T-helper 2 cell (primary cell): ENCODE data around the gene TDRD10.

Source experiments
- DNase-seq, 5 experiments: peaks; one replicate each; pipeline versions ENCODE4 v3.0.0 to v3.0.0-alpha.2; 2012 to 2022

TDRD10 gene

DNA sequence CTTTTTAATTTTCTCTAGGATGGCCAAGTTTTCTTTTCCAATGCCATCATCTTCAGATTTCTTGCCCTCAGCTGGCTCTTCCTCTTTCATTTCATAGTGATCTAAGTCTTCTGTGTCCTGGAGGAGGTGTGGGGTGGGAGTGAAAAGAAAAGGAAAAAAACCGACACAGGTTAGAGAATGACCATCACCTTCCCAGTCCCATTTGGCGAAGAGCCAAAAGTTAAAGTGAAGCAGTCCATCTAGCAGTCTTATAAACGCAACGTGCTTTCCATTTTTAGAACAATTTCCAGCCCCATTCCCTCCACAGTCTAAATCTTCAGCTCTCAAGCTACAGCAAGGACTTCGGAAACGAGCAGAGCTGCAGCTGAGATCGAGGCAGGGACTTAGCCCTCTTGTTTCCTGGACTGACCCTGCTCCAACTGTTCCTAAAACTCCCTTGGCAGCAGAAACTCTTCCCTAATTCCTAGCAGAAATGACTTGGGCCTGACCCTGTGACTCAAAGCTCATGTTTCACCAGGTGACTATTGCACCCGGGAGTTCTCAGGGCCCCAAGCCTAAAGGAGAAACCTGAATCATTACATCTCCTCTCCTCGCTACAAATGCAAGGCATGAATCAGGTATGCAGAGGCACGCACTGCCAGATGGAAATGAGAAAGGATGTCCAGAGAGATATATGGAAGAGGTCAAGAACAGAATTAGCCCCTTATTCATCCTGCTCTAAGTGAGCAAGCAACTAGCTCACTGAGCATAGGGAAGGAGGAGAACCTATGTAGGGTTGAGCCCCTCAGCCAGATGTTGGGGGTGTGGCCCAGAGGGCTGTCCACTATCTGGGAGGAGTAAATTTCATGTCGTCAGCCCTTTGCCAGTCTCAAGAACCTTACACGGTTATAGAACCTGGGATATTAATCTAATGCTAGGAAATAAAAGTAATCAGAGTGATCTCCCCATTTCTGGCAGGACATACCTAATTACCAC lies 51.3 kb downstream of the TDRD10 start:
- DNase-seq: no peak

DNA sequence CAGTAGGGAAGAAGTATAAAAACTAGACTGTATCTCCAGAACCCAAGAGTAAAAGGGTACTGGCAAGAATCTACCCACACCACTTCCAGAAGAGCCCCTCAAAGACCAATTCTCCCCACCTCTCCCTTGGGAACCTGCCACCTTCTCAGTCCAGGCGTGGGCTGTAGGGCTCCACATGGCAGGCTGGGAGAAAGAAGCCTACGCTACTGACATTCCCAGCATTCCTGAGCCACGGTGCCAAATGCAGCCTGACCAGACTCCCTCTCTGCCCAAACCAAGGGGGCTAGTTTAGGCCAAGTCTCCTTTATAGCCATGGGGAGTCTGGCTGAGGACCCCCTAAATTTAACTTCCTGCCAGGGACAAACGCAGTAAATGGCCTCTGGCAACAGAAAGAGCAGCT lies 54.4 kb downstream of the TDRD10 start:
- no peak for DNase-seq

DNA sequence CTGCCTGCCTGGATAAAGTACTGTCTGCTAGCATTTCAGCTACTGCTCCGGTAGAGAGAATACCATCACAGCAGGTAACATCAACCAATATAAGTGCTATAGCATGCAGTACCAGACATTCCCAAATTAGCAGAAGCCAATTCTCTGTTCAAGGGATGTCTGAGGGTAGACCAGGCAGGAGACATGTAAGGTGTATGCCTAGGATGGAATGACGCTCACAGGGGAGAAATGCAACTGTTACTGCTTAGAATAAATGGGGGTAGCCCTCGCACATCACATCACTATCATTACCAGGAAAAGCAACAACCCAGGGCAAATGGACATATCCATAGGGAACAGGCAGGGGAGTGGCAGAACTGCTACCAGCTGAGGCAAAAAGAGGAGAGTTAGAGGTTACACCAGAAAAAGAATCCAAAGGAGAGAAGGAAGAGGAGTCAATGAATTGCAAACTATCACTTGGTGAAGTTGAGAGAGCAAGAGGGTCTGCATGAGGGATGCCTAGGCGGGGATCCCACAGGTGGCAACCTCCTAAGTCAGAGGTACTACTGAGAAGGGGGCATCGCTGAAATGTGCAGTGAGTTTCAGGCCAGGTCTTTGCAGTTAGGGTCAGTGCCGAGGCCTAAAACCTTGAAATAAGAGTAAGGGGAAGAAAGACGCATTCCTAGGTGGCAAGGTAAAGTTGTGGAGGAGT lies 55.4 kb downstream of the TDRD10 start:
- DNase-seq: no peak

DNA sequence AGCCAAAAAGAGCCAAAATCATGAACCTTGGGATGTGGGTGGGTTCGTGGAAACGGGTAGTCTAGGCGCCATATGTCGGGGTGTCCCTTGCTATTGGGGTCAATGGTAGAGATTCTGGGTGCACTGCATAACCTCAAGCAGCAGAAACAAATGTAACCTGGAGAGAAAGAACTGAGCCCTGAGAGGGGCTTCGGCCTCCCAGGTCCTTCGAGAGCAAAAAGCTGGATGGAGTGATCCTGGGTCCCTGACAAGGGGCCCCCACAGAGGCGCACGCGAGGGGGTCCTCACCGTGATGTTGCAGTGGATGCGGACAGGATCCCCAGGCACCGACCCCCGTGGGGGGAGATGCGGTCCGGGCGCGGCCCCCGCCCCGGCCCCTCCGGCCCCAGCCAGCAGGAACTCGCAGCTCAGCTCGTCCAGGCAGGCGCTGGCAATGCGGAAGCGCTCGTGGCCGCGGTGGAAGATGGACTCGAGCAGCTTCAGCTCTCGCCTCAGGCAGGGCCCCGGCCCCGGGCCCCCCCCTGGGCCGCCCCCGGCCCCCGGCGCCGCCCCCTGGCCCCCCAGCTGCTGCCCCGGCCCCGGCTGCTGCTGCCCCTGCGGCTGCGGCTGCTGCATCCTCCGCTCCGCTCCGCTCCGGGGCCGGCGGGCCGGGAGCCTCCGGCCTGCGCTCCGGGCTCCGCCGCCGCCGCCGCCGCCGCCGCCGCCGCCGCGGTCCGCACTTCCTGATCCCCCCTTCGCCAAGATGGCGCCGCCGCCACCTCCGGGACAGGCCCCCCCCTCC lies 56.1 kb downstream of the TDRD10 start, which contains the start of gene UBE2Q1:
Gene UBE2Q1 (minus strand): TSS at position 724 of the 781 bp plus-strand sequence. CDS start 109 bp downstream, at position 615.
- peak in 3 of 5 experiments; percentile 20 to 55 (median 30) for DNase-seq

DNA sequence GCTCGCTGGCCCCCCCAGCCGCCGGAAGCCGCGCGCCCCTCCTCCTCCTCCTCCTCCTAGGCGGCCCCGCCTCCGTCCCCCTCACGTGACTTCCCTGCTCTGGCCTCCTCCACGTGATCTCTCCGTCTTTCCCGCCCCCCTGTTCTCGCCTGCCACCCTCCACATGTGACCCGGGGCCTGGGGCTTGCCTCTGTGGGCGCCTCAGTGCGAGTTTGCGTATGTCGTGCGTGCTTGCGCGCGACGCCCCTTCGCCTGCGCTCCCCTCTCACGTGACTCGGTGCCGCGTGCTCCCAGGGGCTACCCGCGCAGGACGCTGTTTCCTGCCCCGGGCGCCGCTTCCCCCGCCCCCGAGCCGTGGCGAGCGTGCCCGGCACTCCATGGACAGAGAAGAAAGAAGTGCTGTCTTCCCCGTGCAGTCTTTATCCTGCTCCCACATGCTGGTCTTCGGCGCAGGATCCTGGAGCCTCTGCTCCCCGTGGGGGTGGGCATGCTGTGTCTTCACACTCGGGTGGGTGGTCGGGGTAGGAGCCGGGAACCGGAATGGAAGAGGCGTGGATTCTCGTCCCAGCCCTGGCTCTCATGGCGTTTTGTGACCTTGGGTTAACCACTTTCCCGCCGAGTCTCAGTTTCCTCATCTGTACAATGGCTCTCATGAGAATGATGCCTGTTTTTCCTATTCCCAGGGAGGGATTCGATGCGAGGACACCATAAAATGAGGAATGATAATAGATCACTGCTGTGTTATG lies 56.9 kb downstream of the TDRD10 start:
- DNase-seq: peak; percentile 99 to 100 (median 100)

DNA sequence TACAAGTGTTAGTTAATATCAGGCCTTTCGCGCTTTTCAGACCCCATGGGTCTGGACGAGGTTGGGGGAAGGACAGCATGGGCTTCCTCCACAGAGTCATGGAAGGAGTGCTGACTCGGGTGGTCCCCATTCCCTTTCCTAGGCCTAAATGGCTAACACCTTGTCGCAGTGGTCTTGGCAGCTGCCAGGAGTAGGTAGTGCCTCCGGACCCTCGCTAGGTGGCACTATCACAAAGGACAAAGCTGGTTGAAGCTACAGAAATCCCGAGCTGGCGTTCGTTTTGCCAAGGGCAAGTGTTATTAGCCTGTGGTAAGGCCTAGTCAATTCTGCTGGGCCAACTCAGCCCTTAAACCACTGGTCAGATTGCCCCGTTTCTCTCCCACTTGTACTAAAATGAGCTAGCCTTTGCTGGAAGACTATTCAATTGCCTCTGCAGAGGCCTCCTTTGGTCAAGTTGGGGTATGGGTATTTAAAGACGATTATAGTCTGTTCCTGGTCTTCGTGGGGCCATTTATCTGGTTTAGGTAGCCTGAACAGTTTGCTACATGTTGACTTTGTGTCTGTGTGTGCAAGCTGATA lies 57.5 kb downstream of the TDRD10 start:
- DNase-seq: peak; percentile 37 to 84 (median 68)

DNA sequence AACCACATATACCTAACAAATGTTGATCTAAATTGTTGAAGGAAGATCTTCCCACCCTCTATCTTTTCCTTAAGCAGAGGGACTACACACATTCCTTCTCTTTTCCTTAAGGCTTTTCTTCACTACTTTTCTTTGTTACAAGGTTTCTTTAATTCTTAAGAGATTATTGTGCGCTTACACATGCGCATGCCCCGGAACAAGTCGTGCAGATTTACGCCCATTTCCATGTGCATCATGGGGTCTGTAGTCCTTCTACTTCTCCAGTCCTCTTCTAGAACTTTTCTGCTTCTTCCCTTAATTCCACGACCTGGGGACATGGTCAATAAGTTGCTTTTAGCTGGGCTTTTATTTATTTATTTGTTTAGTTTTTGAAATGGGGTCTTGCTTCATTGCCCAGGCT lies 63.9 kb downstream of the TDRD10 start:
- no peak for DNase-seq

DNA sequence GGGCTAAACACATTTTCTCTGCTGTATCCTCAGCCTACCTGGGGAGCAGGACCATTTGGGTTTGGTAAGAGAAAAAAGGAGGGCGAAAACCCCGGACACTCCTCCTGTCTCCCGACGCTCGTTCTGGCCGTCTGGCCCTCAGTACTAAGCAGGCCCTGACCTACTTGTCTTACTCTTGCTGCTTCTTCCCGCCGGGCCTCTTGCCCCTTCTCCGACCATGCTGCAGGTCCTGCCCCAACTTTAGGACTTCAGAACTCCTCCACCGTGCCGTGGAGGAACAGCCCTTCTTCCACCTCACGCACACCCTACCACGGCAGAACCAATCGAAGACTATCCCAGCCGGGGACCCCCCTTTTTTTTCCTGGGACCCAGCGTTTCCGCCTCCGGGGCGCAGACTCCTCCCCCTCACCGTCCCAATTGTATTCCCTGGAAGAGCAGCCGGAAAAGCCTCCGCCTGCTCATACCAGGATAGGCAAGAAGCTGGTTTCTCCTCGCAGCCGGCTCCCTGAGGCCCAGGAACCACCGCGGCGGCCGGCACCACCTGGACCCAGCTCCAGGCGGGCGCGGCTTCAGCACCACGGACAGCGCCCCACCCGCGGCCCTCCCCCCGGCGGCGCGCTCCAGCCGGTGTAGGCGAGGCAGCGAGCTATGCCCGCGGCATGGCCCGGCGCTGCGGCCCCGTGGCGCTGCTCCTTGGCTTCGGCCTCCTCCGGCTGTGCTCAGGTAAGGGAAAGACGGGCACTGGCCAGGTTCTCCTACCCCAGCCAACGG lies 65.6 kb downstream of the TDRD10 start, which contains the start of gene CHRNB2:
Gene CHRNB2 (plus strand): TSS at position 393 of the 771 bp plus-strand sequence. CDS start 267 bp downstream, at position 660.
- peak; percentile 52 to 73 (median 63) for DNase-seq

DNA sequence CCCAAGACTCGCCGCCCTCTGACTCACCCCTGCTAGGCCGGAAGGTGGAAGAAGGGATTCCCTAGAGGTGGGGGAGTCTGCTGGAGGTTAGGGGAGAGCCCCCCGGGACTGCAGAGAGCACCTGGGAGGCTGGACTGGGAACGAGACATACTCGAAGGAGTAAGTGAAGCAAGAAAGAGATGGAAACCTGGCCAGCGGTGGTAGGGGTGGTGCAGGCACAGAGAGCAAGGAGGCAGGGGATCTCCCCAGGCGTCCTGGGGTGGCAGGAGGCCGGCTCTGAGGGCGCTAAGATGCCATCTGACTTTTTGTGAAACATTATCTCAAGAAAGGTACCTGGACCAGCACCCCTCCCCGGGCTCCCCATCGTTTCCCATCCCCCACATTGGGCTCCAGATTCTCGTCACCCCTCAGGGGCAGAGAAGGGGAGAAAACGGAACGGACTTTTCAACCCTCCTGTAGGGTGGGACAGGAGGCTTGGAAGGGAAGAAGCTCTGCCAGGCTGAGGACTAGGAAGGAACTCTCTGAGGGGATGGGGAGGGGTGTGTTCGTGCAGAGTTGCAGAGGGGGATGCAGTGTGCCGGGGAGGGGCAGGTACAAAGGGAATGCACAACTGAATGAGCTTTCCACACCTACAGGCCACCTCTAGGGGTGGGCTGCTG lies 66.3 kb downstream of the TDRD10 start:
- DNase-seq: no peak

DNA sequence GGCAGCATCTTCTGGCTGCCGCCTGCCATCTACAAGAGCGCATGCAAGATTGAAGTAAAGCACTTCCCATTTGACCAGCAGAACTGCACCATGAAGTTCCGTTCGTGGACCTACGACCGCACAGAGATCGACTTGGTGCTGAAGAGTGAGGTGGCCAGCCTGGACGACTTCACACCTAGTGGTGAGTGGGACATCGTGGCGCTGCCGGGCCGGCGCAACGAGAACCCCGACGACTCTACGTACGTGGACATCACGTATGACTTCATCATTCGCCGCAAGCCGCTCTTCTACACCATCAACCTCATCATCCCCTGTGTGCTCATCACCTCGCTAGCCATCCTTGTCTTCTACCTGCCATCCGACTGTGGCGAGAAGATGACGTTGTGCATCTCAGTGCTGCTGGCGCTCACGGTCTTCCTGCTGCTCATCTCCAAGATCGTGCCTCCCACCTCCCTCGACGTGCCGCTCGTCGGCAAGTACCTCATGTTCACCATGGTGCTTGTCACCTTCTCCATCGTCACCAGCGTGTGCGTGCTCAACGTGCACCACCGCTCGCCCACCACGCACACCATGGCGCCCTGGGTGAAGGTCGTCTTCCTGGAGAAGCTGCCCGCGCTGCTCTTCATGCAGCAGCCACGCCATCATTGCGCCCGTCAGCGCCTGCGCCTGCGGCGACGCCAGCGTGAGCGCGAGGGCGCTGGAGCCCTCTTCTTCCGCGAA lies 69.4 kb downstream of the TDRD10 start:
- DNase-seq: no peak

DNA sequence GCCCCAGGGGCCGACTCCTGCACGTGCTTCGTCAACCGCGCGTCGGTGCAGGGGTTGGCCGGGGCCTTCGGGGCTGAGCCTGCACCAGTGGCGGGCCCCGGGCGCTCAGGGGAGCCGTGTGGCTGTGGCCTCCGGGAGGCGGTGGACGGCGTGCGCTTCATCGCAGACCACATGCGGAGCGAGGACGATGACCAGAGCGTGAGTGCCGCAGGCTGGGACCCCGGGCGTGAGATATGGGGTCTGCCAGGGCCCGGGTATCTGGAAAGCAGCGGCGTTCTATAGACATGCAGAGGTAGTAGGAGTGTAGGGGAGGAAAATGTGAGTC lies 69.9 kb downstream of the TDRD10 start:
- no peak for DNase-seq

DNA sequence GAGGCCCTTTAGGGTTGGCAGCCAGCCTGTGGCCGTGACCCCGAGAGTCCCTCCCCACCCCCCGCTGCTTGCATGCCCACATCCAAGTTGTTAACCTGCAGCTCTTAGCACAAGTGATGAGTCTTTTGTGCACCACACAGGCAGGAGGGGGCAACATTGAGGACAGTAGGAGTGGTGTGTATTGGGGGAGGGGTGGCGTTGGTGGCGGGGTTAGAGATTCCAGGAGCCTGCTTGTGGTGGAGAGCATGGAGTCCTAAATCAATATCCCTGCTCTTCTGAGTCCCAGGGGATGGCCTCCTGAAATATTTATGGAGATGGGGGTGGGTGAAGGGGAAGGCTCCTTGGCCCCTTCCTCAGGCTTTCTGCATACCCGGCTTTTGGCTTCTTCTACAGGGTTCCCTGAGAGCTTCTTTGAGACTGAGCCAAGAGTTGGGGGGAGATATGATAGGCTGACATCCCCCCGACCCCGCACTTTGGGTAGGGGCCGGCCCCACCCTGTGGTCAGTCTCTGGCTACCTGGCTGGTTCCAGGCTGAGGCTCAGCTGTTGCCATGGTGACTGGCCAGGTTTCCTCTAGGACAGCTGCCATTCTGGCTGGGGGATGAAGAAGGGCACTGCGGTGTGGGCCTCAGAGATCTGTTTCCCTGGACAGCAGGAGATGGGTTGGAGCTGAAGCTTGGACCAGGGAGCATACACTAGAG lies 70.6 kb downstream of the TDRD10 start:
- DNase-seq: no peak

DNA sequence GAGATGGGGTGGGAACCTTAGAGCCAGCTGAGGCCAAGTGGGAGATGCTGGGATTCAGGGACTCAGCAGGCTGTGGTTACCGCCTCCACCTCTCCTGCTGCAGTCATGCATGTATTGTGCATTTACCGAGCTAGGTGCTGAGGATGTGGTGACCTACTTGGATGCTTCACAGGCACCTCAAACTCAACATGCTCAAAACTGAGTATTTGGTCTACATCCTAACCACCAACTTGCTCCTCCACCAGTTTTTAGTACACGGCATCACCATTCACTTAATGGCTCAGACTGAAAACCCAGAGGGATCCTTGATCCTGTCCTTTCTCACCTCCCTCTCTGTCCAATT lies 71.1 kb downstream of the TDRD10 start:
- DNase-seq: peak in 1 of 5 experiments; percentile 19

DNA sequence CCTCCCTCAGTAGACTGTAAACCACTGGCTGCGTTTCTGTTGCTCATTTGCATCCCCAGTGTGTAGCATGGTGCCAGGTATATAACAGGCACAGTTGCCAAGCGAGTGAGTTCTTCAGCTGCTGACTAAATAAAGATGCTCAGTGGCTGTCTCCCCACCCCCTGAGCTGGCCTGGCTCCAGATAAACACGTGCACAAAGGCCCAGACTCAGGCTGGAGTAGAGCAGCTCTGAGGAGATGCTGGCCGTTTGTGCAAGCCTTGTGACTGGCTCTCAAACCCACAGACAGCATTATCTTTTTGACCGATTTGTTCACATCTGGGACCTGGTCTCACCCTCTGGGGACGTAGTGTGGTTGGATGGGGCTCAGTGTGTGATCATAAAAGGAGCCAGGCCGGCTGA lies 72.7 kb downstream of the TDRD10 start:
- DNase-seq: no peak

DNA sequence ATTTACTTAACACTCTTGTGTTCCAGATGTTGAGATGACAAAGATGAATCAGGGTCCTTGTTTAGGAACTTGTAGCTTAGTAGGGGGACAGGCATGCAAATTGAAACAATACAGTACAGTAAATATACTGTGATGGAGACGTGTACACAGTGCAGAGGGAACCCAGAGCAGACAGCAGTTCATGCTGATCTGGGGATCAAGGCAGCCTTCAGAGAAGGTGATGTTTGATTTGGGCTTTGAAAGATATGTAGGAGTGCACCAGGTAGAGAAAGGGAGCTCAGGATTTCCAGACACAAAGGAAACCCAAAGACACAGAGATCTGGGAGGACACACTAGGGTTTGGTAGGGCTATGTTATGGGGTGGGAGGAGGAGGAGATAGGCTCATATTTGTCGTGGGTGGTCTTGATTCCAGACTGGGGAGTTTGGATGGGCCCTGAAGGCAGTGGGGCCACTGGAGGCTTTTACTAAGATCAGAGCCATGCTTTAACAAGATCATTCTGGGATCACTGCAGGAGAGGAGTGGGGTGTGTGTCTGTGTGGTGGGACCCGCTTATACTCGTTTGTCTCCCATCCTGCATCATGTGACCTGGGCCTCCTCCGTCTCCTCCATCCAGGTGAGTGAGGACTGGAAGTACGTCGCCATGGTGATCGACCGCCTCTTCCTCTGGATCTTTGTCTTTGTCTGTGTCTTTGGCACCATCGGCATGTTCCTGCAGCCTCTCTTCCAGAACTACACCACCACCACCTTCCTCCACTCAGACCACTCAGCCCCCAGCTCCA lies 73.3 kb downstream of the TDRD10 start:
- no peak for DNase-seq

DNA sequence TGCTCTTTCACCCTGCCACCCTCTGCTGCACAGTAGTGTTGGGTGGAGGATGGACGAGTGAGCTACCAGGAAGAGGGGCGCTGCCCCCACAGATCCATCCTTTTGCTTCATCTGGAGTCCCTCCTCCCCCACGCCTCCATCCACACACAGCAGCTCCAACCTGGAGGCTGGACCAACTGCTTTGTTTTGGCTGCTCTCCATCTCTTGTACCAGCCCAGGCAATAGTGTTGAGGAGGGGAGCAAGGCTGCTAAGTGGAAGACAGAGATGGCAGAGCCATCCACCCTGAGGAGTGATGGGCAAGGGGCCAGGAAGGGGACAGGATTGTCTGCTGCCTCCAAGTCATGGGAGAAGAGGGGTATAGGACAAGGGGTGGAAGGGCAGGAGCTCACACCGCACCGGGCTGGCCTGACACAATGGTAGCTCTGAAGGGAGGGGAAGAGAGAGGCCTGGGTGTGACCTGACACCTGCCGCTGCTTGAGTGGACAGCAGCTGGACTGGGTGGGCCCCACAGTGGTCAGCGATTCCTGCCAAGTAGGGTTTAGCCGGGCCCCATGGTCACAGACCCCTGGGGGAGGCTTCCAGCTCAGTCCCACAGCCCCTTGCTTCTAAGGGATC lies 74.0 kb downstream of the TDRD10 start:
- no peak for DNase-seq

DNA sequence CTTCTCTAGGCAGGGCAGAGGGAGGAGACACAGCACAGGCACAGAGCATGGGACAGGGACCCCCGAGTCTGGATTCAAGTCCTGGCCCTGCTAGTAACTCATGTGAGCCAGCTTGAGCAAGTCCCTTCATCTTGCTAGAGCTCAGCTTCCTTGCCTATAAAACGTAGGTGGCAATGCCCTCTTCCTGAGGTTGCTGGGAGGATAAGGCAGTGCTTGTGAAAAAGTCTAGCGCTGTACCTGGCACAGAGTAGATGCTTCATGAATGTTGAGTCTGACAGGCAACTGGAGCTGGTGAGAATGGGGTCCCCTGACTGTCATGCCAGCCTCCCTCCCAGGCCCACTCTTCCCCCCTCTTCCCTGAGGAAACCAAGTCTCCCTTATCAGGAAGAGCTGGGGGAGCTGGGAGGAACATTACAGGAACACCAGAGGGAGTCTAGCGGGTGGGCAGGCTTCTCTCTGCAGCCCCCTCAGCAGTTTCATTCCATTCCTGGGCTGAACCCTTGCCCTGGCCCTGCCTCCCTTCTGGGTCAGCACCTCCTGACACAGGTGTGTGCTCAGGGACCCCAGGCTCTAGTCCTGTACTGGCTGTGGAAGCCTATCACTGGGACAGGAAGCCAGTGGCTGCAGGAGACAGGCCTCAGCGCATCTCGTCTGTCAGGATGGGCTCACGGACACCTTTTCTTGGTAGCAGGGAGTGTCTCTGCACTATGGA lies 75.5 kb downstream of the TDRD10 start:
- DNase-seq: no peak
